GM20000 (cell line): Measurements from ENCODE around the gene PLOD3.

ENCODE experiments used
- DNase-seq: peaks from one replicate; pipeline ENCODE4 v3.0.0; 2012; ENCODE audit warnings: low spot score
- CTCF ChIP-seq: IDR thresholded peaks from 2 replicates; pipeline ENCODE4 v1.5.1; 2012; ENCODE audit warnings: mild to moderate bottlenecking, control low read depth; ENCODE audit errors: extremely low read depth, missing control alignments

PLOD3 gene

DNA sequence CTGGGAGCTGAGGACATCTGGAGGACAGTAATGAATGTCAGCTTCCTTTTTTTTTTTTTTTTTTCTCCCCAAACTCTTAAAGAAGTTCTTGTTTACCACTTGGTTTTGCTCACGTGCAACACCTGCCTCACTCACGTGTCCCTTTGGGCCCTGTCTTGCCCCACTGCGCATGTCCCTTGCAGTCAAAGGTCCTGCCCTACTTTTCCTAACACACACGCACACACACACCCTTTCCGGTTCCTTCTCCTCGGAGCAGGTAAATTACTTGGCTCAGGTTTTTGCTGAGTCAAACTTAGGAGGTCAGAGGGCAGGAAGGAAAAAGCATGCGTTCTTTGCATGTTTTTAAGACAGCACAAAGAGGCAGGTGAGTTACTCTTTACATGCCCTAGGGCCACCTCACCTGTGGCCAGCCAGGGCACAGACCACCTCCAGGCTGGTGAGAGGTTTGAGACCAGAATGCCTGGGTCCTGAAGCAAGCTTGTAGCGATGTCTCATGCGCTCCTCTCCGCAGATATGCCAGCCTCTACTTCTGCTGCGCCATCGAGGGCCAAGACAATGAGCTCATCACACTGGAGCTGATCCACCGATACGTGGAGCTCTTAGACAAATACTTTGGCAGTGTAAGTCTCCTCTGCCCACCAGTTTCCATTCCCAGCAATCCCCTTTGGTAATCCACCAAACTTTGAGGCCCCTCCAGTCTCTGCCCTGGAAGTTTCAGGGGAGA is 60.4 kb downstream of the PLOD3 start:
- DNase-seq, result no peak
- TF ChIP-seq CTCF, result no peak

GRCh38 chr7:101156277-101156676 is 61.1 kb downstream of the PLOD3 start:
- TF ChIP-seq CTCF, result no peak
- no peak for DNase-seq
